ENCODE measurements around the gene HCN4.
"Not testable (repeated sequence)": the region's sequence is repeated elsewhere in the genome, so short reads cannot be mapped to it uniquely, and the experiment has no call there.

The HCN4 gene

DNA sequence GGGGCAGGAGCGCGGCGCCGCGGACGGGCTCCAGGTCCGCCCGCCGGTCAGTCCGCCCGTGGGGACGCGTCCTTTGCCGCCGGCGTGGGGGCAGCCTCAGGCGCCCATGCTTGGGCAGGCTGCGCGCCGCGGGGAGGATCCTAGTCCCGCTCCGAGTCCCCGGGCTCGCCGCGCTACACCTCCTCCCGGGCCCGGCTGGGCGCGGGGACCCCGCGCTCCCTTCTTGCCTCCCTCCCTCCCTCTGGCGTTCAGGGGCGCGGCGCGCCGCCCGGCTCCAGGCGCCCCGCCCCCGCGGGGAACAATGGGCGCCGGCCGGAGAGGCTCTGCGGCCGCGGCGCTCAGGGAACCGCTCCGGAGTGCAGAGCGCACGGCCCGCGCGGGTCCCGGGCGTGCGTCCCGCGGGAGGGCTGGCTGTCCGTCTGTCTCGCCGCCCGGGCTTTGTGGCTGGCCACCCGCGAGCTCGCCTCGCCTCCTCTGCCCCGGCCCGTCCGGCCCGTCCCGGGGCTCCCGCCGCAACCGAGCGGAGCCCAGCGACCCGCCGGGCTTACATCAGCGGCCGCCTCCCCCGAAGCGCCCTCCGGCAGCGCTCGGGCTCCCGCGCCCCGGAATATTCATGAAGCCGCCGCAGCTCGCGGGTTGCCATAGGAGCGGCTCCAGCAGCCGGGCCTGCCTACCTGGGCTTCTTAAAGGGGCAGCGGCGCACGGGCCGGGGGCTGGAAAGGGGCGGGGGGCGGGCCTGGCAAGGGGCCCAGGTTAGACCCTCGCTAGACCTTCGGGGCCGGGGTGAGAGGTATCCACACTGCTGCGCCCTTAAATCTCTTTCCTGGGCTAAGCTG lies at the start of gene HCN4:
TSS of gene HCN4 (minus strand) at position 658 of the 836 bp plus-strand sequence. CDS start 688 bp downstream, outside the sequence.
- DNase-seq: no peak

DNA sequence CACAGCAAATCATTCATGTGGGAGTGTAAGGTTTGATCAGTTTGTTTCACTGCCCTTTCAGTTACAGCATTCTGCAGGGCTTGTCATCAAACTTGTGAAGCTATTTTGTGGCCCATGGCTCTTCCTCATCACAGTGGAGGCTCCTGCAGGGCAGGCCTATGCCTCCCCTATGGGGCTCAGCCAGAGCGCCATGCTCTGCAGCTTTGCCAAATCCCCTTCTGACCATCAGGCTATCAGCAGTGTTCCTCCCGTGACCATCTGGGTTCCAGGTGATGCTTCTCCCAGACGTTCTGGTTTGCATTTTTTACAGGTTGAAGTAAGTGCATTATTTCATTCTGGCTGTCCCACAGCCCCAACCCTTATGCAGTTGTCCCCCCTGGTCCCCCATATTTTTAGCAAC lies 46.1 kb upstream of the HCN4 start:
- no peak for DNase-seq

DNA sequence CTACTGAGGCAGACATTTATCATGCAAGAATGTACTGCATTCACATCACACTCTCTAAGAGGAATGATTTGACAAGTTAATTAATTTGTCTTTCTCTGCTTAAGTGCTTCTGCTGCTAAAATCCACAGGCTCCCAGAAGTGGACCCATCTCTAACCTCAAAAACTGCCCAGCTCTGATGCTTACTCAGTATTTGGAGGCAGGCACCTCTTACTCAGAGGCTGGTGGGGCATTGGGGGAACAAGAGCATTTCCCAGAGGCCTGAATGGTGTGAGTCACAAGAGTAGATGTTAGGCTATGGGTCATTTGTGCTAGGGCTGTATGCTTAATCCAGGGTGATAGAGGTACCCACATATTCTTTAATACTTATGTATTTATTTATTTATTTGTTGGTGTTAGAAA lies 34.4 kb upstream of the HCN4 start:
- no peak for DNase-seq

DNA sequence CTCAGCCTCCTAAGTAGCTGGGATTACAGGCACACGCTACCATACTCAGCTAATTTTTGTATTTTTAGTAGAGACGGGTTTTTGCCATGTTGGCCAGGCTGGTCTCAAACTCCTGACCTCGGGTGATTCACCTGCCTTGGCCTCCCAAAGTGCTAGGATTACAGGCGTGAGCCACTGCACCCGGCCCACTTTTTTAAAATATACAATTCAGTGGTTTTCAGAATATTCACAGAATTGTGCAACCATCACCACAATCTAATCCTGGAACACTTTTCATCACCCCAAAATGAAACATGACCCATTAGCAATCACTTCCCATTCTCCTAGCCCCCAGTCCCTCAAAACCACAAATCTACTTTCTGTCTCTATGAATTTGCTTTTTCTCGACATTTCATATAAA lies 31.5 kb upstream of the HCN4 start:
- DNase-seq: not testable (repeated sequence)

DNA sequence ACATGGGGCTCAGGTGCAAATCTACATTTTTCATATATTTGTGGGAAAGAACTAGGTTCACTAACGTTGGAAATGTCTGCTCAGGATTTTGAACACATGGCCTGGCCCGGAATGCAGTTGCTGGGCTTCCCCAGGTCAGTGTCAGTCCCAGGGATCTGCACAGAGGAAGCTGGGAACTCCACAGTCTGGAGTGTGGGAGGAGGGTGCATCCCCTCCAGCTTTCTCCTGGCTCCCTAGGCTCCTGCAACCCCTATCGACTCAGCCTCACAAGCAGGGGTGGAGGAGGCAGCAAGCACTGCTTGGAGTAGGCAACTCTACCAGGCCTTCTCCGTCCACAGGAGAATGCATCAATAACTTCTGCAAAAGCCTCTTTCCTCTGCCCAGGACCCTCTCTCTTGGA lies 30.1 kb upstream of the HCN4 start:
- no peak for DNase-seq

DNA sequence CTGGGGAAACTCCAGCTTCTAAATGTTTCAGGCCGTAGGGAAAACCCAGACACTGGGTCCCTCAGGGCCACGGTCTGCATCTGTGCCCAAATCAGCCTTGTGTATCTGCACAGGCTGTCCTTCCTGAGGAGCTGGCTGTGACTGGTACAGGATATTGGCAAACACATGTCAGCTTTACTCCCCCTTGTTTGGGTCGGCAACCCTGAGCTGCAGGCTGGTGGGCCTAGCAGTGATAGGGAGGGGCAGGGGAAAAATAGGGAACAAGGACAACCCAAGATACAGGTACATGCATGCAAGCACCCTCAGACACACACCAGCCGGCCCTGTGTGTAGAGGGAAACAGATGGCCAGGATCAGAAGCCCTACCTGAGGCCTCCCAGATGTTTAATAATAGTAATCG lies 28.7 kb upstream of the HCN4 start:
- DNase-seq: no peak

DNA sequence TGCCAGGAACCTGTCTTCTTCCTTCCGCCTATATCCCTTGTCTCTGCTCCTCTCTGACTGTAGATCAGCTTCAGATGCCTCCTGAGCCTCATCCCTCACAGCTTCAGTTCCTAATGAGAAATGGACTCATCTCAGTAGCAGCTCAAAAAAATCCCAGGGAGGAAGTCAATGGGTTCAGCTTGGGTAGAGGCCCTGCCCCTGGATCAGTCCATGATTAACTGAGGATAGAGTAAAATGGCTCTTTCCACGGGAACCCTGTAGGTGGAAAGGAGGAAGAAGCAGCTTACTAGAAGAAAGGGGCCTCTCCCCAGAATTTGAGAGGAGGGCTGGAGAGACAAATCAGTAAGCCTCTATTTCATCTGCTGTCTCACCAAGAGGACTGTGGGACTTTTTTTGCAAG lies 26.9 kb upstream of the HCN4 start:
- no peak for DNase-seq

DNA sequence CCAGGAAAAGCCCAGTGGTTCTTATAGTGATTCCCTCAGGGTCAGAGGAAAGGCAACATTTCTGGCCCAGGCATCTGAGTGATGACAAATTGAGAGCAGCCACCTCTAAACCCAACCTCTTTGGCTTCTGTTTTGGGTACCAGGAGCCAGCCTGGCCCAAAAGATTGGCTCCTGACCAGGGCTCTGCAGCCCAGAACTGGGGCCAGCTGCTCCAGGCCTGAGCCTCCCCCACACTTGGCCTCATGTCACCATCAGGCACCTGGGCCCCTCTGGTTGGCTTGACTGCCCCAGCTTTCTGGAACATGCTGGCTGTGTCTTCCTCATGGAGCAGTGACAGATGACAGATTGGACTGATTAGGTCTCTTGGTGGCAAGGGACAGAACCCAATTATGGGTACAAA lies 26.0 kb upstream of the HCN4 start:
- no peak for DNase-seq

DNA sequence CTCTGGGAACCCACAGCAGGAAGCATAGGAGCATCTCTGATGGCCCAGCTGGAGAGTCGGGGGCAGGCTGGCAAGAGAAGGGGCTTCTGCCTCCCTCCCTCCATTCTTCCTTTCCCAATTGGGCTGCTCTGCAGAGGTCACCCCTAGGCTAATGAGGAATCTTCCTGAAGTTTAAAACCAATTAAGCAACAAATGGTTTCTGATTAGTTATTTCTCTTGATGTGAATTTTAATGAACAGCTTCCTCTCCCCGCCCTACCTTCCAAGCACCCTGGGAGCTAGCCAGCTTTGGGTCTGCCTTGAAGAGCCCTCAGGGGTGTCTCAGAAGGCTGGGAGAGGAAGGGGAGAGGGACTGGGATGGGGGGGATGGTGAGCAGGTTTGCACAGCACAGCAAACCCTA lies 24.6 kb upstream of the HCN4 start:
- DNase-seq: no peak

DNA sequence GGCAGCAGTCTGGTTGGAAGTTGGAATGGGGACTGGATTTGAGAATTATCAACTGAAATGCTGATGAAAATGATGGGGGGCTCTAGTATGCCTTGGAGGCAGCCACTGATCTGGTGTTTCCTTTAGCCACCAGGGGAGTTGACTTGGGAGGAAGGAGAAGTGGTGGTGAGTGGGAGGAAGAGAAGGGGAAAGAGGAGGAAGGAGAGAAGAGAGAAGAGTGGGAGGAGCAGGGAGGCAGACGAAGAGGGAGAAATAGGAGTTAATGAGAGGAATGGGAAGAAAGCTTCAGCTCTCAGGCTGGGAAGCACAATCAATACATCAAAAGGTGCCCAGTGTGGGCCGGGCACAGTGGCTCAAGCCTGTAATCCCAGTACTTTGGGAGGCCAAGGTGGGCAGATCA lies 23.3 kb upstream of the HCN4 start:
- no peak for DNase-seq

DNA sequence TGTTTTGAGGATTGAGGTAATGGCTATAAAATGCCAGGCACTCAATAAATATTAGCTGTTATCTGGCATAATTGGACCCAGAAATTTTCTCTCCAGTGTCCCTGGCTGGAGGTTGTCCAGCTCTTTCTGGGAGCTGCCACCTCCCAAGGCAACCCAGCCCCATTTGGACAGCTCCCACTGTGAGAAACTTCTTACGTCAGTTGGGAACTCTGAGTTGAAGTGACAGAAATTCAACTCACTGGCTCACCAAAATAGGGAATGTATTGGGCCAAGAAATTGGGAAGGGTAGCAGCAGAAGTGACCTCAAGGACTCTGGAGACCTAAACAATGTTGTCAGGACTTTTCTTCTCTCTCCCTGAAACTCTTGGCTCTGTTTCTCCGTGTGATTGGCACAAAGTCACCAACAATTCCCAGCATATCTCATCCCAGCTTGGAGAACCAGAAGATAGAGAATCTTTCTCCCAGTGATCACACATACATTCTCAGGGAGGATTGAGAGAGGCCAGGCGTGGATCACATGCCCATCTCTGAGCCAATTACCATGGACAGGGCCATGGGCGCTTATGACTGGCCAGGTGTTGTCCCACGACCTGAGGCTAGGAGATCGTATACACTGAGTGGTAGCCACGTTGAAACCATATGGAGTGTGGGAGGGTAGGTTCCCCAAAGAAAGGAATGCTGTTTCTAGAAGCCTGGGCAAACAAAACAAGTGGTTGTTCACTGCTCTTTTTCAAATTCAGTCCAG lies 22.5 kb upstream of the HCN4 start:
- no peak for DNase-seq

DNA sequence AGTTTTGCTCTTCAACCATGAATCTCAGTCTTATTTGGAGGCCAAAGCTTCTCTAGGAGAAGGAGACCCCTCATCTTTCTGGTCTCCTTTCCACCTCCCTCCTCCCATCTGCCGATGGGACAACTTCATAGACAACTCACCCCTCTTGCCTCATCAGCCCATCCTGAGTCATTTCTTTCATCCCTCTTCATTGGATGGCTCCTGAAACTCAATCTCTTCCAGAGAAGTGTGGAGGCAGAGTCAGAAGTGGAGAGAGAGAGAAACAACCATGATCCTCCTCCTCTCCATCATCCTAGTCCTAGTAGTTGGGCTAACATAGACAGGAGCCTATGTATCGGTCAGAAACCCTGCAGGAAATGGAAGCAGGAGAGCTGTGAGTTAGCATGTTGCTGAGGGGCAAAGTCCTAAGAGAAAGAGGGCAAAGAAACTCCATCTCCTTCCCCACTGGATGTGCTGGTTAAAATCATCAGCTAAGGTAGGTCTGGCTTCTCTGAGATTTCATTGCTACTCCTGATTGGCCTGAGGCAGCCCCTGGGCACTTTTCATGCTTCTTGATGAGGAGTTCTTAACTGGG lies 21.3 kb upstream of the HCN4 start:
- no peak for DNase-seq

DNA sequence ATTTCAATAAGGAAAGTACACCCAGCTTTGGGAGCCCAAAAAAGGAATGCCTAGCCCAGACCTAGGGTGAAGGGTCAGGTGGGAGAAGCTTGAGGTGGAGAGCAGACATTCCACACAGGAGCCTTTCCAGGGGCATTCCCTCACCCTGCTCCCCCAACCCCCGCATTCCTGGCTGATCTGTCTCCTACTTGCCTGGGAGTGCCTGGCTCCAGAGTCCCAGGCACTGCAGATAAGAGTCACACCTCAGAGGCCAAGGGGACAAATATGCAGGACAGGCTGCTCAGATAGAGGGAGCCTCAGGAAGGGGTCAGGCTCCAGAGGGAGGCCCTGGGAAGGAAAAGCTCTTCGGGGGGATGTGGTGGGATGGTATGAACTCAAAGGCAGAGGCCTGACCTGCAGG lies 20.8 kb upstream of the HCN4 start:
- no peak for DNase-seq

DNA sequence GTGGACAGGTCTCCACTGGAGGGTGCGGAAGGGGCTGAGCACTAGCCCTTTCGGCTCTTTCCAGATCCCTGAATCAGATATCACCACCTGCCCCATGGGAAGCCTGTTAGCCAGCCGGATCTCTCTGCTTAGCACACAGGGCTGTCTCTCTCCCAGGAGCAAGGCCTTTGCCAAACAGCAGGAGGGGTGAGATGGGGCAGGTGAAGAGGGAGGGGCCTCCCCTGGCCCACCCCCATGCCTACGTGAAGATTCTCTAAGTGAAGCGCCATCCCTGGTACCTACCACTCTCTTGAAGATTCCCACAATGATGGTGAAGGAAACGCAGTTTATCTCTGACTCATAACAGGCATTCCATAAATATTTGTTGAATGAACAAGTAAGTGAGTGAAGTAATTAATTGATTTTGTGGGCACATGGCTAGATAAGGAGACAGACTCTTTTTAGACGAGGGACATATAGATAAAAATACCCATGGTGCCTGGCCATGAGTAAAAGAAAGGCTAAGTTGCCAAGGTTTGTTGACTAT lies 19.6 kb upstream of the HCN4 start:
- peak; percentile 84 for DNase-seq

DNA sequence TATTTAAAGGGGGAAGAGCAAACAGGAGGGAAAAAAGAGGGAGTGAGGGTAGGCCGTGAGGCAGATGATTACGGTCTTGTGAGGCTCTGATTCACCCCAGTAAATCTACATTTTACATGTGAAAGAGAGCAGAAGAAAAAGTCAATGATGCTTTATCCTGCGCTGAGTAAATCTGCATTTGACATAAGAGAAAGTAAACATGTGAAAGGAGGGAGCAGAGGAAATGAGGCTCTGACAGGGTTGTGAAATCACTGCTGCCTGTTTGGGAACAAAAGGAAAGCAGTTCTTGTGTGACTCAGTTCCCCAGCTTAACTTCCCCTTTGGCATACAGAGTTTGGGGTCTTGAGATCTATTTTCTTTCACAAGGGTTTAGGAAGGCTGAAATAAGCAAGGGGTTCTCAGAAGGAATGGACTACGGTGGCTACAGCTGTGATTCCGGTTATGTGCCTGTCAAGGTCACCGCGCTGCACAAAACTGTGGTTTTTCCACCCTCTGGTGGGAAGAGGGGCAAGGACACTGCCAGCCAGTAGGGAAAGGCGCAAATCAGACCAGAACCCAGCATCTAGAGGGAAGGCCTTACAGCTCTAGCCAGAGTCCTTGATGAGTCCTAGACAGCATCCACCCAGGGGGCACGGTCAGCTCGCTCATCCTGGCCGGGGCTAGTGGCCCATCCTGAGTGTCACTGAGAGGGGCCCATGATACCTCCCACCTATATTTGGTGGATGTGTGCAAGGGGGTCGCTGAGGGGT lies 18.9 kb upstream of the HCN4 start:
- DNase-seq: no peak

DNA sequence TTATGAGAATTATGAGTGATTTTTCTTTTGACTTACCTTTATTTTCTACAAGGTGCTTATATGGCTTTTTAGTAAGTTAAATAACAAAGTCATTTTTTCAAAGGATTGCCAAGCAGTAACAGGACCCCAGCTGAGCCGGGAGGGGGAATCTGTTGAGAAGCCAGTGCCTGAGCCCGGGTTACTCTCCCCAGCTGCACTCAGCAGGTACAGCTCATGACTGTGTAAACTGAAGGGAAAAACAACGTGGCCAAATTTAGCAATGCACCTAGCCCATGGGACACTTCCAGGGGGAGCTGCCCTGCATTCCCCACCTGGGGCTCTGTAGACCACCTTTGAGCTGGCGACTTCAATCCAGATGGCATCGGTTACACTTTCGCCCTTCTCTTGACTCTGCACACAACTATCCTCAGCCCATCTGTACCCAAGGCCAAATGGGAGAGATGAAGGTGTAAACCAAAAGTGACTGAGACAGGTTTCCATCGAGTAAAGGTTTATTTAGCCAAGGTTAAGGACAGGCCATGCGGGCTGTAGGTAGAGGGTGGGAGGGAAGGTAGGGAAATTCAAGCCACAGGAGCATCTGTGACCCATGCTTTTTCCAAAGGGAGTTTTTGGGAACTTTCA lies 18.2 kb upstream of the HCN4 start:
- no peak for DNase-seq

DNA sequence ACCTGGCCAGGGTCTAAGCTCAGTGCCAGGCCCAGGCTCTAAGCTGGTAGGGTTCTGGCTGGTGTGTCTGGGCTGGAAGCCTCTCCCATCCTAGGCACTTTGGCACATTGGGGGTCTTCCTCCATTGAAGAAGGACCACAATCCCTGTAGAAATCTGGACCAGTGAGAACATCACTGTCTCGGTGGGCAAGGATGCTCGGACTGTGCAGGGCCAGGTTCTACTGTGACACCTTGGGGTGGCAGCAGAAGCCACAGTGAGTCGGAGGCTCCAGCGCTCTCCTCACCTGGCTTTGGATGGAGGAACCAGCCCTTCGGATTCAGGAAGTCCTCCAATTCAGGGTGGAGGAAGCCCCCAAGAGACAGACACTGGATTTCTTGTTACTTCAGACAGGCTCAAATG lies 17.5 kb upstream of the HCN4 start:
- DNase-seq: no peak

DNA sequence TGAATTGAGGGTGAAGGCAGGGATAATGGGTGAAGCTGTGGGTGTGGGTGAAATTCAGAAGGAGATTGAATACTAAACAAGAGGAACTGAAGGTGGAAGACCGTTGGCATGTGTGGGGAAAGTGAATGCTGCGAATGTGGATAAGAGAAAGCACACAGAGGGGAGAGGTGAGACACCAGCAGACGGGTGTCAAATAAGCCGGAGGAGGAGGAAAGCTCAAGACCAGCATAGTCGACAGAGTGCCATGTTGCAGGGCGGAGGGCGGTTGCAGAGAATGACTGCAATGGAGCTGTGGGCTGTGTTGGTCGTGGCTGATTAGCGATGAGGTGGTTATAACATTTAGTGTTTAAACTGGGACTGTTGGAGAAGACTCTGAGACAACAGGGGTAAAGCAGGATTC lies 16.4 kb upstream of the HCN4 start:
- DNase-seq: no peak

DNA sequence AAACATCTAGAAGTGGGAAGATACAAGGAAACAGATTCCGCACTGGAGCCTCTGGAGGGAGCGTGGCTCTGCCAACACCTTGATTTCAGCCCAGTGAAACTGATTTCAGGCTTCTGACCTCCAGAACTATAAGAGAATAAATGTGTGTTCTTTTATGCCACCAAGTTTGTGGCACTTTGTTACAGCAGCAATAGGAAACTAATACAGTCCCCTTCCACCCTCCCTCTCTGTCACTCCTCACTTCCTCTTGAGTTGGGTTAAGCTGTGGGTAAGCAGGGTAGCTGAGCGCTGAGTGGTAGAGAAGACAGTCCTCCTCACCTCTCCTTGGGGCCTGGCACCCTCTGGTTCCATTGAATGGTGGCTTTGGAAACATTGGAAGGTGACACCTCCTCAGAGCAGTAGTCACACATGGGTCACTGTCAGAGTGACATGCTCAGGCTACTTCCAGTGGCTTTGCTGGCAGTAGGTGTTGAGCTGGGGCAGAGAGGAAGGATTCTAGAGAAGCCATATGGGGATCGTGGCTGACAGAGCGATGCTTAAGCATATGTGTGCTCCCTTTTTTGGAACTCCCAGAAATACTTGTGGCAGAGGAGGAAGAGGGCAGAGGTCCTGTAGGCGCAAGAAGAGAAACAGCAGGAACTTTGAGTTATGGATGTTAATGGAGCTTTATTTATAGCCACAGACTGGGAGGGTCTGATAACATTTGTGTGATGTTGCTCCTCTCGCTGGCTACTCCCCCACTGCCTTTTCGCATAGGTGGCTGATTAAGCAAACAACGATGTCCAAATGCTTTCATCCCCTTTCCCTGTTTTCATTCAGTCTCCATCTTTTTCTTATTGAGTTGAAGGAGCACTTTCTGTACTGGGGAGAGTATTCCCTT lies 14.8 kb upstream of the HCN4 start:
- no peak for DNase-seq

DNA sequence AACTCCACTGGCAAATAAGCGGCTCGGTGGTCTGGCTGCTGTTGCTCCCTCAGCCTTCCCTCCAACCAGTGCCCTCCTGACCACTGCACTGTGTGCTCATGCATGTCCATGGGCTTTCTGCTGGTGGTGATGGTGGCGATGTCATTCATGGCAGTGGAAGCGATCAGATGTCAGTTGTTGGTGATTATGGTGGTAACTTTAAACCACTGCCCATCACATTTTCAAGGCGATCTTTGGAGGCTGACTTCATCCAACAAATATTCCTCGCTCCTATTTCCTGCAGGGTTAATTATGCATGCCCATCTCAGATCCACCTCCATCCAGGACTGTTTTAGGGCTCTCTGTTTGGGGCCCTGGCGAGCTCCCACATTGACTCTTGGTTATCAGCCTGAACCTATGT lies 13.4 kb upstream of the HCN4 start:
- DNase-seq: no peak

DNA sequence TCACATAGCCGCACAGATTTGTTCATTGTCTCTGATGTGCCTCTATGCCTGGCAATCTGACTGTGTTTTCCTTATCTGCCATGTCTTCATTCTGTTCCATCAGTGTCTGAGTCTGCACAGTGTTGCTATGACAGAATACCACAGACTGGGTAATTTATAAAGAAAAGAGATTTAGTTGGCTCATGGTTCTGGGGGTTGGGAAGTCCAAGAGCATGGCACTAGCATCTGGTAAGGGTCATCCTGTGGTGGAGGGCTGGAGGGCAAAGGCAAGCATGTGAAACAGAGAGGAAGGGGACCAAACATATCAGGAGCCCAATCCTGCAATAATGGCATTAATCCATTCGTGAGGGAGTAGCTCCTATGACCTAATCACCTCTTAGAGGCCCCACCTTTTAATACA lies 11.9 kb upstream of the HCN4 start:
- DNase-seq: no peak

DNA sequence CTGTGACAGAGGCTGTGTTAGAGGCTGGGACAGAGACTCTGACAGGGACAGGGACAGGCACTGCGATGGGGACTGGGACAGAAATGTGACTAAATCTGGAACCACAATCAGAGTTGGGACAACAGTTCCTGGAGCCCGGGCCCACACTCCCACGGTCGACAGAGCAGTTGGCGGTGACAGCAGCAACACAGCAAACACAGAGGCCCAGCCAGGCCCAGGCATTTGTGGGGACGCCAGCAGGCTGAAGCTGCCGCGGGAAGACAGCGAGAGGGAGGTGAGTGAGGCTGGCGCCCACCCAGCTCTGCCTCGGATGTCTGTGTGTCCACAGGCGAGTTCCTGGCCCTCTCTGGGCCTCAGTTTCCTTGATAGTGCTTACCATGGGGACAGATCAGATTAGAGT lies 9.3 kb upstream of the HCN4 start:
- DNase-seq: no peak

Data from kidney glomerular epithelial cell (primary cell).